ENCODE data around the gene VEGFB. TPM values are rescaled to one million over a fixed set of nuclear protein-coding genes. Genes with fewer than 3 reads are reported as not detected.

The VEGFB gene
- total and polyA plus RNA-seq, 2 donors (not counting 1 experiment from before 2014, with no cell fraction given) = 25.3 to 27.9 TPM

DNA sequence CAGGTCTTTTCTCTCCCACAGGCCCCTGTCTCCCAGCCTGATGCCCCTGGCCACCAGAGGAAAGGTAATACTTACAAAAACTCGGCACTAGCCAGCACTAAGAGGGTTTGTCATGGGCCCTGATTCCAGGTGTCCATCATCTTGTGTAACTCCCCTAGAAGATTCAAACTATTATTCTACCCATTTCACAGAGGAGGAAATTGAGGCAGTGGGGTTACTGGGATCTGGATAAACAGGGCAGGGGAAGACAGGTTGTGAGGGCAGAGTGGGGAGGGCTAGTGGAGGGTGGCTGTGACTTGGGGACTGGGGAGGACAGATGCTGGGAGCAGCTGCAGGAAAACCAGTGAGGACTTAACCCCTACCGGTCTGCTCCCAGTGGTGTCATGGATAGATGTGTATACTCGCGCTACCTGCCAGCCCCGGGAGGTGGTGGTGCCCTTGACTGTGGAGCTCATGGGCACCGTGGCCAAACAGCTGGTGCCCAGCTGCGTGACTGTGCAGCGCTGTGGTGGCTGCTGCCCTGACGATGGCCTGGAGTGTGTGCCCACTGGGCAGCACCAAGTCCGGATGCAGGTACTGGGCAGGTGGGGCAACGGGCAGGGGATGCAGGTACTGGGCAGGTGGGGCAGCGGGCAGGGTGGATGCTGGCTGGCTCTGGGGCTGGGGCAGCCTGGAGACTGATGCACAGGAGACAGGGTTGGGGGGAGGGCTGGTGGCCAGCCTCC is 1.2 kb downstream of the VEGFB start:
- H3K36me3 ChIP-seq (ENCODE audit: control insufficient read depth, insufficient read depth, low read length) = peaks cover 13% of the 10 kb centered on the region
- no peak overlapping the region for H2AFZ ChIP-seq (ENCODE audit: low read length)
- peak overlapping the region; percentile 54 to 76 (median 70) for H3K4me3 ChIP-seq (replicated peaks in 1 of 4; ENCODE audit: control extremely low read depth in 1 of 4, insufficient read depth in 1 of 4, low read depth in 3 of 4, low read length in 4 of 4)
- H3K27me3 ChIP-seq (ENCODE audit: control insufficient read depth, insufficient read depth, low read length) = no peaks in the 10 kb centered on the region
- no peaks in the 10 kb centered on the region for H4K20me1 ChIP-seq (ENCODE audit: control insufficient read depth, extremely low read depth, insufficient read depth, low read length)
- no peak overlapping the region for H3K27ac ChIP-seq (ENCODE audit: insufficient read depth, low read length)
- H3K9ac ChIP-seq (ENCODE audit: insufficient read depth, low read length) = no peak overlapping the region
- H3K4me2 ChIP-seq (ENCODE audit: extremely low read depth, insufficient read depth, low read length) = peak overlapping the region; percentile 96
- H3K4me1 ChIP-seq (ENCODE audit: control insufficient read depth, extremely low read depth, insufficient read depth, low read length) = peaks cover 10% of the 10 kb centered on the region
- TF ChIP-seq, protein P1, sequence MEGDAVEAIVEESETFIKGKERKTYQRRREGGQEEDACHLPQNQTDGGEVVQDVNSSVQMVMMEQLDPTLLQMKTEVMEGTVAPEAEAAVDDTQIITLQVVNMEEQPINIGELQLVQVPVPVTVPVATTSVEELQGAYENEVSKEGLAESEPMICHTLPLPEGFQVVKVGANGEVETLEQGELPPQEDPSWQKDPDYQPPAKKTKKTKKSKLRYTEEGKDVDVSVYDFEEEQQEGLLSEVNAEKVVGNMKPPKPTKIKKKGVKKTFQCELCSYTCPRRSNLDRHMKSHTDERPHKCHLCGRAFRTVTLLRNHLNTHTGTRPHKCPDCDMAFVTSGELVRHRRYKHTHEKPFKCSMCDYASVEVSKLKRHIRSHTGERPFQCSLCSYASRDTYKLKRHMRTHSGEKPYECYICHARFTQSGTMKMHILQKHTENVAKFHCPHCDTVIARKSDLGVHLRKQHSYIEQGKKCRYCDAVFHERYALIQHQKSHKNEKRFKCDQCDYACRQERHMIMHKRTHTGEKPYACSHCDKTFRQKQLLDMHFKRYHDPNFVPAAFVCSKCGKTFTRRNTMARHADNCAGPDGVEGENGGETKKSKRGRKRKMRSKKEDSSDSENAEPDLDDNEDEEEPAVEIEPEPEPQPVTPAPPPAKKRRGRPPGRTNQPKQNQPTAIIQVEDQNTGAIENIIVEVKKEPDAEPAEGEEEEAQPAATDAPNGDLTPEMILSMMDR (conservative IDR thresholded peaks at IDR 0.05 in 1 of 2, IDR thresholded peaks at IDR 0.05 in 1 of 2; ENCODE audit: low read depth in 1 of 2, low read length in 2 of 2) = no peak
- TF ChIP-seq EZH2 (IDR thresholded peaks at IDR 0.05; ENCODE audit: low read length, missing control alignments) = no peak
- H3K9me3 ChIP-seq (ENCODE audit: control insufficient read depth, insufficient read depth, low read depth, low read length) = no peaks in the 10 kb centered on the region
- peaks cover 8% of the 10 kb centered on the region for H3K79me2 ChIP-seq (ENCODE audit: control insufficient read depth, insufficient read depth, low read length)
- no peak for DNase-seq (ENCODE audit: low read depth in 2 of 2)

DNA sequence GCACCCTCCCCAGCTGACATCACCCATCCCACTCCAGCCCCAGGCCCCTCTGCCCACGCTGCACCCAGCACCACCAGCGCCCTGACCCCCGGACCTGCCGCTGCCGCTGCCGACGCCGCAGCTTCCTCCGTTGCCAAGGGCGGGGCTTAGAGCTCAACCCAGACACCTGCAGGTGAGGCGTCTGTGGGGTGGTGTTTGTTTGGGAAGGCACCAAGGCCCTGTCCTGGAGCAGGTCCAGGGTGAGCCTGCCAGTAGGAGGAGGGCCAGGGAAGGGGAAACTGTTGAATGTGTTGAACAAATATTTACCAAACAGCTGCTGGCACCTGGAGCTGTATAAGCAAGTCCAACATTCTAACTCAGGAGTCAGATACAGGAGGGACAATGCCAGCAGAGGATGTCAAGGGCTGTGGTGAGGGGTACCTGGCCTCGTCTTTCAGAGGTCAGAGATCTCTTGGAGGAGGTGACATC is 3.1 kb downstream of the VEGFB start:
- no peak for DNase-seq (ENCODE audit: low read depth in 2 of 2)
- H3K36me3 ChIP-seq (ENCODE audit: control insufficient read depth, insufficient read depth, low read length) = peaks cover 13% of the 10 kb centered on the region
- no peak overlapping the region for H3K27ac ChIP-seq (ENCODE audit: insufficient read depth, low read length)
- peaks cover 14% of the 10 kb centered on the region for H3K79me2 ChIP-seq (ENCODE audit: control insufficient read depth, insufficient read depth, low read length)
- peaks cover 7% of the 10 kb centered on the region for H3K4me1 ChIP-seq (ENCODE audit: control insufficient read depth, extremely low read depth, insufficient read depth, low read length)
- H4K20me1 ChIP-seq (ENCODE audit: control insufficient read depth, extremely low read depth, insufficient read depth, low read length) = no peaks in the 10 kb centered on the region
- H2AFZ ChIP-seq (ENCODE audit: low read length) = no peak overlapping the region
- no peak overlapping the region for H3K4me2 ChIP-seq (ENCODE audit: extremely low read depth, insufficient read depth, low read length)
- no peak for TF ChIP-seq EZH2 (IDR thresholded peaks at IDR 0.05; ENCODE audit: low read length, missing control alignments)
- TF ChIP-seq, protein P1 (conservative IDR thresholded peaks at IDR 0.05 in 1 of 2, IDR thresholded peaks at IDR 0.05 in 1 of 2; ENCODE audit: low read depth in 1 of 2, low read length in 2 of 2) = no peak
- no peak overlapping the region for H3K9ac ChIP-seq (ENCODE audit: insufficient read depth, low read length)
- no peaks in the 10 kb centered on the region for H3K9me3 ChIP-seq (ENCODE audit: control insufficient read depth, insufficient read depth, low read depth, low read length)
- H3K27me3 ChIP-seq (ENCODE audit: control insufficient read depth, insufficient read depth, low read length) = no peaks in the 10 kb centered on the region
- no peak overlapping the region for H3K4me3 ChIP-seq (replicated peaks in 1 of 4; ENCODE audit: control extremely low read depth in 1 of 4, insufficient read depth in 1 of 4, low read depth in 3 of 4, low read length in 4 of 4)

DNA sequence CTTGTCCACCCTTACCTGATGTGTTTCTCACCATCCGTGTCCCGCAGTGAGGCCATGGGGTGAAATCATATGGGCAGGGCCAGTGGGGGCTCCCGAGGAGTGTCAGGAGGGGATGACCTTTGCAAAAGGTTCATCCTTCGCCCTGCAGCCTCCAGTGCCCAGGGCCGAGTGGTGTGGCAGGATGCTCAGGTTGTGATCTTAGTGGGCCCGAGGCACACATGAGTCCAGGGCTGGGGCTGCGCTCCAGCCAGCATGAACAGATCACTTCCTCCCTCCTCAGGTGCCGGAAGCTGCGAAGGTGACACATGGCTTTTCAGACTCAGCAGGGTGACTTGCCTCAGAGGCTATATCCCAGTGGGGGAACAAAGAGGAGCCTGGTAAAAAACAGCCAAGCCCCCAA is 3.7 kb downstream of the VEGFB start:
- Histone ChIP-seq H3K36me3 (ENCODE audit: control insufficient read depth, insufficient read depth, low read length) (peaks cover 14% of the 10 kb centered on the region), H3K4me1 (ENCODE audit: control insufficient read depth, extremely low read depth, insufficient read depth, low read length) (peaks cover 9% of the 10 kb centered on the region), H3K9me3 (ENCODE audit: control insufficient read depth, insufficient read depth, low read depth, low read length) (no peaks in the 10 kb centered on the region), H3K27ac (ENCODE audit: insufficient read depth, low read length) (no peak overlapping the region), H3K79me2 (ENCODE audit: control insufficient read depth, insufficient read depth, low read length) (peaks cover 16% of the 10 kb centered on the region), H3K9ac (ENCODE audit: insufficient read depth, low read length) (no peak overlapping the region), H3K4me3 (replicated peaks in 1 of 4; ENCODE audit: control extremely low read depth in 1 of 4, insufficient read depth in 1 of 4, low read depth in 3 of 4, low read length in 4 of 4) (no peak overlapping the region), H3K4me2 (ENCODE audit: extremely low read depth, insufficient read depth, low read length) (no peak overlapping the region), H3K27me3 (ENCODE audit: control insufficient read depth, insufficient read depth, low read length) (no peaks in the 10 kb centered on the region), H4K20me1 (ENCODE audit: control insufficient read depth, extremely low read depth, insufficient read depth, low read length) (no peaks in the 10 kb centered on the region), H2AFZ (ENCODE audit: low read length) (no peak overlapping the region)
- TF ChIP-seq, protein P1 (conservative IDR thresholded peaks at IDR 0.05 in 1 of 2, IDR thresholded peaks at IDR 0.05 in 1 of 2; ENCODE audit: low read depth in 1 of 2, low read length in 2 of 2) = no peak
- TF ChIP-seq EZH2 (IDR thresholded peaks at IDR 0.05; ENCODE audit: low read length, missing control alignments) = no peak
- no peak for DNase-seq (ENCODE audit: low read depth in 2 of 2)

Data from fibroblast of lung (primary cell).